HFF-Myc (cell line): Measurements from ENCODE around the gene TFAP2E.

ENCODE experiments used
- DNase-seq: peaks from one replicate; pipeline ENCODE4 v3.0.0-alpha.2; 2011; ENCODE audit warnings: low read depth; ENCODE audit errors: extremely low read depth
- H3K4me3 ChIP-seq: replicated peaks from 2 replicates; pipeline ENCODE4 v1.5.1; 2011; ENCODE audit warnings: low read depth, mild to moderate bottlenecking, control low read depth, low read length
- TF ChIP-seq, protein P1 (sequence below): IDR thresholded peaks from 2 replicates; pipeline ENCODE4 v1.5.1; 2012; ENCODE audit warnings: mild to moderate bottlenecking, low read depth, low read length, control low read depth; ENCODE audit errors: missing control alignments

Gene TFAP2E

GRCh38 chr1:35605071-35605866 lies 32.2 kb downstream of the TFAP2E start:
- no peak overlapping the region for H3K4me3 ChIP-seq
- TF ChIP-seq, protein P1, sequence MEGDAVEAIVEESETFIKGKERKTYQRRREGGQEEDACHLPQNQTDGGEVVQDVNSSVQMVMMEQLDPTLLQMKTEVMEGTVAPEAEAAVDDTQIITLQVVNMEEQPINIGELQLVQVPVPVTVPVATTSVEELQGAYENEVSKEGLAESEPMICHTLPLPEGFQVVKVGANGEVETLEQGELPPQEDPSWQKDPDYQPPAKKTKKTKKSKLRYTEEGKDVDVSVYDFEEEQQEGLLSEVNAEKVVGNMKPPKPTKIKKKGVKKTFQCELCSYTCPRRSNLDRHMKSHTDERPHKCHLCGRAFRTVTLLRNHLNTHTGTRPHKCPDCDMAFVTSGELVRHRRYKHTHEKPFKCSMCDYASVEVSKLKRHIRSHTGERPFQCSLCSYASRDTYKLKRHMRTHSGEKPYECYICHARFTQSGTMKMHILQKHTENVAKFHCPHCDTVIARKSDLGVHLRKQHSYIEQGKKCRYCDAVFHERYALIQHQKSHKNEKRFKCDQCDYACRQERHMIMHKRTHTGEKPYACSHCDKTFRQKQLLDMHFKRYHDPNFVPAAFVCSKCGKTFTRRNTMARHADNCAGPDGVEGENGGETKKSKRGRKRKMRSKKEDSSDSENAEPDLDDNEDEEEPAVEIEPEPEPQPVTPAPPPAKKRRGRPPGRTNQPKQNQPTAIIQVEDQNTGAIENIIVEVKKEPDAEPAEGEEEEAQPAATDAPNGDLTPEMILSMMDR = no peak
- no peak for DNase-seq

- no peak for DNase-seq
- H3K4me3 ChIP-seq = no peak overlapping the region
- TF ChIP-seq, protein P1 = no peak
Observed at GRCh38 chr1:35605867-35606182, 32.7 kb downstream of the TFAP2E start.

GRCh38 chr1:35611655-35612054 lies 38.5 kb downstream of the TFAP2E start:
- TF ChIP-seq, protein P1 = no peak
- DNase-seq = no peak
- no peak overlapping the region for H3K4me3 ChIP-seq

DNA sequence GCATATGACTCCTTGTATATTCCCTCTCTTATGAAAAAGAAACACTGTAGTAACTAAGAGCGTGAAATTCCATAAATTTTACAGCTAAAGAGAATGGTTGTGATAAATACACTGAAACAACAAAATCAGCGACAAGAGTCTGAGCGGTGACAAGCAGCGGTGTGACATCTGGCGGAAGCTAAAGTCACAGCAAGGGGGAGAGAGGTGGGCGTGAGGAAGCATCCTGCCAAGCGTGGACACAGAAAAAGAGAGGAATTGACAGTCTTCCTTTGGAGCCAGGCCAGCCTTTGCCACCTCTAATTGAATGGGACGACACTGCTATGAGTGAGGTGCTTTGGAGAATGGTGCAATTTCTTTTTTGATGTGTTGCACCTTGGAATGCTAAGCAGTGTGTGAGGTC lies 42.3 kb downstream of the TFAP2E start:
- TF ChIP-seq, protein P1 = no peak
- H3K4me3 ChIP-seq = no peak overlapping the region
- no peak for DNase-seq

GRCh38 chr1:35619237-35620121 lies 46.4 kb downstream of the TFAP2E start:
- H3K4me3 ChIP-seq = no peak overlapping the region
- TF ChIP-seq, protein P1 = no peak
- DNase-seq = no peak

- DNase-seq = no peak
- no peak overlapping the region for H3K4me3 ChIP-seq
- TF ChIP-seq, protein P1 = no peak
Observed at GRCh38 chr1:35622510-35623178, 49.5 kb downstream of the TFAP2E start.
